Inferior parietal cortex (tissue), 1 donor: ENCODE data around the gene DCP2.
"Not testable (repeated sequence)": the region's sequence is repeated elsewhere in the genome, so short reads cannot be mapped to it uniquely, and the experiment has no call there.

Source experiments
- DNase-seq: peaks from one replicate; pipeline ENCODE4 v3.0.0-alpha.2; 2016; ENCODE audit errors: extremely low spot score

The DCP2 gene

GRCh38 chr5:112976432-112977309 is at the start of gene DCP2:
TSS of gene DCP2 (plus strand) at chr5:112976798. CDS start at chr5:112976934, 136 bp downstream.
- peak; percentile 99 for DNase-seq

GRCh38 chr5:112929336-112930081 is 47.1 kb upstream of the DCP2 start:
- DNase-seq: no peak

DNA sequence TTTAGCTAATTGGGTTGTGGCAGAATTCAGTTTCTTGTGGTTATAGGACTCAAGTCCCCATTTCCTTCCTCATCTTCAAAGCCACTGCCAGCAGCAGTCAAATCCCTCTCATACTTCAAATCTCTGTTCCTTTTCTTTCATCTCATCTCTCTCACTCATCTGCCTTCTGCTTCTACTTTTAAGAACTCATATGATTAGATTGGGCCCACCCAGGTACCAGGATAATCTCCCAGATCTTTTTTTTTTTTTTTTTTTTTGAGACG is 46.6 kb upstream of the DCP2 start:
- no peak for DNase-seq

GRCh38 chr5:112931473-112931872 is 45.1 kb upstream of the DCP2 start:
- no peak for DNase-seq

GRCh38 chr5:112933105-112933504 is 43.5 kb upstream of the DCP2 start:
- DNase-seq: no peak

- DNase-seq: no peak
Observed at GRCh38 chr5:112933651-112934365, 42.8 kb upstream of the DCP2 start.

GRCh38 chr5:112934366-112934663 is 42.3 kb upstream of the DCP2 start:
- DNase-seq: no peak

DNA sequence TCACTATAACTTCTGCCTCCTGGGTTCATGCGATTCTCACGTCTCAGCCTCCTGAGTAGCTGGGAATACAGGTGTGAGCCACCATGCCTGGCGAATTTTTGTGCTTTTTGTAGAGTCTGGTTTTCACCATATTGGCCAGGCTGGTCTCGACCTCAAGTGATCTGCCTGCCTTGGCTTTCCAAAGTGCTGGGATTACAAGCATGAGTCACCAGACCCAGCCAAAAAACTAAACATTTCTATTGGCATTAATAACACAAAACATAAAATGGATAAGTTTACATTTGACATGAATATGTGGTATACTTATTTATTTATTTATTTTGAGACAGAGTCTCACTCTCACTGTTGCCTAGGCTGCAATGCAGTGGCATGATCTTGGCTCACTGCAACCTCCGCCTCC is 40.9 kb upstream of the DCP2 start:
- no peak for DNase-seq

DNA sequence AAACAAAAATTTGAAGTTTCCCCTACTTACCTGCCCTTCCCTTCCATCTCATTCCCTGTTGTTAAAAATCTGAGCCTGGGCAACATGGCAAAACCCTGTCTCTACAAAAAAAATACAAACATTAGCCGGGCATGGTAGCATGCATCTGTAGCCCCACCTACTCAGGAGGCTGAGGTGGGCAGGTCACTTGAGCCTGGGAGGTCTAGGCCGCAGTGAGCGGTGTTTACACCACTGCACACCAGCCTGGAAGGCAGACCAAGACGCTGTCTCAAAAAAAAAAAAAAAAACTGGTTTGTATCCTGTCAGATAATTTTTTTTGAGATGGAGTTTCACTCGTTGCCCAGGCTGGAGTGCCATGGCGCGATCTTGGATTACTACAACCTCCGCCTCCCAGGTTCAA is 38.3 kb upstream of the DCP2 start:
- no peak for DNase-seq

DNA sequence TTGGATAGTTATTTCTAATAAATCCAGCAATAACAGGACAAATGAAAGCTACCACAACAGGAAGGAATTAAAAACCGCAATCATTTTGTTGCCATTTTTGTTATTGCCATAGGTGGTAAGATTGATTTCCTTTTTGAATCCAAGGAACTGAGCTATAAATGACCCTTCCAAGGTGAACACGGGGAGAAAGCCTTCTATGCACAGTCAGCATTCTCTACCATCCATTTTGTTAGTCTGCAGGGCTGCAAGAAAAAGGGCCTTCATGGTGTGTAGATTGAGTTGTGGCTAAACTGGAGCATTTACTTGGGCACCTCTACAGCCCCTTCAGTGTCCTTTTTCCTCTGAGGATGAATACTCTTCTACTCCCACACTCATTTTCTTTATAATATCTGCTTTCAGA is 35.9 kb upstream of the DCP2 start:
- DNase-seq: no peak

- DNase-seq: no peak
Observed at GRCh38 chr5:112948458-112948857, 28.1 kb upstream of the DCP2 start.

DNA sequence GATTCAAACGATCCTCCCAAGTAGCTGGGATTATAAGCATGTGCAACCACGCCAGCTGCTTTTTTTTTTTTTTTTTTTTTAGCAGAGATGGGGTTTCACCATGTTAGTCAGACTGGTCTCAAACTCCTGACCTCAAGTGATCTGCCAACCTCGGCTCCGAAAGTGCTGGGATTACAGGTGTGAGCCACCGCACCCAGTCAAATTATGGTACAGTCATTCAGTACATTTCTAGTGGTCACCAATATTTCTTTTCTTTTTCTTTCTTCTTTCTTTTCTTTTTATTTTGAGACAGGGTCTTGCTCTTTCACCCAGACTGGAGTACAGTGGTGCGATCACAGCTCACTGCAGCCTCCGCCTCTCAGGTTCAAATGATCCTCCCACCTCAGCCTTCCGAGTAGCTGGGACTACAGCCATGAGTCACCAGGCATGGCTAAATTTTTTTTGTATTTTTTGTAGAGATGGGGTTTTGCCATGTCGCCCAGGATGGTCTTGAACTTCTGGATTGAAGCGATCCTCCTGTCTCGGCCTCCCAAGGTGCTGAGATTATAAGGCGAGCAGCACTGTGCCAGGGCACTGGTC is 25.4 kb upstream of the DCP2 start:
- no peak for DNase-seq

GRCh38 chr5:112956606-112957005 is 20.0 kb upstream of the DCP2 start:
- no peak for DNase-seq

DNA sequence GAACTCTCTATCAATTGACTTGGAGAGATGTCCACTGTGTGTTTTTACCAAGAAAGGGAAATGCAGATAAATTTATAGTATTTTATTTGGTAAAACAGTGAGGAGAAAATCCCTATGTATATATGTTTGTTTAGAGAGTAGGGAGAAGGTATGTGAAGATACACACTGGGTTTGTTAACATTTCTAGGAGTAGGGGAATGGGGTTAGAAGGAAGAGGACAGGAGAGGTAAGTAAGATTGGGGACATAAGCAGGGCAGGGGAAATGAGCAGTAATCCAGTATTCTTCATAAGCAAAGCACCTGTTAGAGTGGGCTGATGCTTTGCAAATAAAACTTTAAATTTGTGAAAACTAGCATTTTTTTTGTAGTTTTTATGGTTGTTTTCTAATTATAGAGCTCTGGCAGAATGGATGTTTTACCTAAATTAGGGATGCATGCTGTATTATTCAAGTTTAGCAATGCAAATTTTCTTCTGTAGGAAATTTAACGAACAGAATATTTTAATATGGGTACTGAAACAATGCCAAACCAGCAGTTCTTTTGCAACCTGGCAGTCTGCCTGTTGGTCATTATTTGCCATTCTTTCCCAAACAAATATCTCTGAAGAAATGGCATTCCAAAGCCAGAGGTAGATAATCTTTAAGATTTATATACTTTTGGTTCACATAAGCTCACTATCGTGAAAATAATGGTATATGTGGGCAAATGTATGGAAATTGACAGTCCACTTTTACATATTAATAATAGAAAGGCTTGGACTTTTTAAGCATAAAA is 19.4 kb upstream of the DCP2 start:
- DNase-seq: no peak

DNA sequence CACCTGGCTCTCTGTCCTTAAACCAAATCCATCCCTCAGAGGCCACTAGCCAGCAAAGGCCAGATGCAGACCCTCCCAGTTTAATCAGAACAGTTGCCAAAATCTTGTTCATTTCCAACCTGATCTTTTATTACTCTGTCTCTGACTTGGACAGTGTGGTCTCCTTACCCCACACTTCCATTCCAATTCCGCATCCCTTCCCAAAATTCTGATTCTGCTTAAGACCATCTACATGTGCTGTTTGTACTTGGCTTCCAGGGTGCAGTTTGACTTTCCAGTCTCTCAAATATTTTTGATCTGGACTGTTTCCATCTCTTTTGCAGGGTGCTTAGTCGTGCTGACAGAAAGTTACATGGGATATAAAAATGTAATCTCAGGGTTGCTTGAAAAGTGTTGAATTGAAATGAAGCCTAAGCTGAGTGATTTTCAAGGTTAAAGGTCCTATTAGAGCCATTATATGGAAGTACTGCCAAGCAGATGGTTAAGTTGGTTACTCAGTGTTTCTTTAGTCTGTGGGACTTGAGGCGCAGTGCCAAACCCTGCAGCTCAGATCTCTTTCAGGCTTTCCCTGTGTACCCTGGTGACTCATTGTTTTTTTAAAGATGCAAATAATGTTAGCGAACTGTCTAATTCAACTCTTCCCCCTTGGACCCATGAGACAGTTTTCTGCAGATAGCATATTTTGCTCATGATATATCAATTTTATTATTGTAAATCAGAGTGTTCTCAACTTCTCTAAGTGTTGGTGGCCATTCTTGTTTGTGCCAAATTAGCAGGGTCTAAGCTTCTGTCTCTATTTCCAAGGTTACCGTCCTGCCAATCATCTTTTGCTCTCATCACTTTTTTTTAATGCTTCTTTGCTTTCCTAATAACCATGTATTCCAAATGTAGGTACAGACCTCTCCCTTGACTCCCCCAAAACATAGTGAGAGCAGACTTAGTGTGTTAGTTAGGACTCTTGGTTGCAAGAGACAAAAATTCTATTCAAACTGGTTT is 18.2 kb upstream of the DCP2 start:
- peak; percentile 43 for DNase-seq

DNA sequence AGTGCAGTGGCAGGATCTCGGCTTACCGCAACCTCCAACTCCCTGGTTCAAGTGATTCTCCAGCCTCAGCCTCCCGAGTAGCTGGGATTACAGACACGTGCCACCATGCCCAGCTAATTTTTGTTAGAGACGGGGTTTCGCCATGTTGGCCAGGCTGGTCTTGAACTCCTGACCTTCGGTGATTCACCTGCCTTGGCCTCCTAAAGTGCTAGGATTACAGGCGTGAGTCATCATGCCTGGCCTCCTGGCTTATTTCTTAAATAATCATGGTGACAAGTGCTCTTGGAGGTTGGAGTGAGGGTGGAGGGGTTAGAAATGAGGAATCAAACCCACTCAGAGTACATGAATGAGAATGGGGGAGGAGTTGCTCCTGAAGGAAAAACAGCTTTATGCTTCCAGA is 16.7 kb upstream of the DCP2 start:
- DNase-seq: not testable (repeated sequence)

- no peak for DNase-seq
Observed at GRCh38 chr5:112960315-112960714, 16.3 kb upstream of the DCP2 start.

GRCh38 chr5:112960863-112961504 is 15.6 kb upstream of the DCP2 start:
- no peak for DNase-seq

GRCh38 chr5:112963374-112963733 is 13.2 kb upstream of the DCP2 start:
- DNase-seq: not testable (repeated sequence)

DNA sequence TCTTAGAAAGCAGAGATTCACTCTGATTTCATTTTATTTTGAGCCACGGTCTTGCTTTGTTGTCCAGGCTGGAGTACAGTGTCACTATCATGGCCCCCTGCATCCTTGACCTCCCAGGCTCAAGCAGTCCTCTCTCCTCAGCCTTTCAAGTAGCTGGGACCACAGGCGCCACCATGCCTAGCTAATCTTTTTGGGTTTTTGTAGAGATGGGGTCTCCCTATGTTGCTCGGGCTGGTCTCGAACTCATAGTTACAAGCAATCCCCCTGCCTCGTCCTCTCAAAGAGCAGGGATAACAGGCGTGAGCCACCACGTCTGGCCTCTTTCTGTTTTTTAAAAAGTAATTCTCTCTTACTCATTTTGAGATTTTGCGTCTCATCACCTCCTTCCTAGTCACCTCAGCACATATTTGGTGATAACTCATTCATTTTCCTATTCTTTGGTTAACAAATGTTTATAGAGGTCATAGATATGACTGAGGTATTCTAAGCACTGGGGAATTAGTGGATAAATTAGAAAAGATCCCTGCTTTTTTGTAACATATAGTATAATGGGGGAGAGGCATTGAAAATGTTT is 10.8 kb upstream of the DCP2 start:
- DNase-seq: no peak
